NCI-H345 treated with DMSO at 0.1 percent for 48 hours (cell line): ENCODE measurements around the gene FRMD3.

Source experiments
- DNase-seq: peaks from one replicate; lab custom pipeline; 2025; ENCODE audit not compliant: unreplicated experiment; lab: John Stamatoyannopoulos, UW

FRMD3 gene

DNA sequence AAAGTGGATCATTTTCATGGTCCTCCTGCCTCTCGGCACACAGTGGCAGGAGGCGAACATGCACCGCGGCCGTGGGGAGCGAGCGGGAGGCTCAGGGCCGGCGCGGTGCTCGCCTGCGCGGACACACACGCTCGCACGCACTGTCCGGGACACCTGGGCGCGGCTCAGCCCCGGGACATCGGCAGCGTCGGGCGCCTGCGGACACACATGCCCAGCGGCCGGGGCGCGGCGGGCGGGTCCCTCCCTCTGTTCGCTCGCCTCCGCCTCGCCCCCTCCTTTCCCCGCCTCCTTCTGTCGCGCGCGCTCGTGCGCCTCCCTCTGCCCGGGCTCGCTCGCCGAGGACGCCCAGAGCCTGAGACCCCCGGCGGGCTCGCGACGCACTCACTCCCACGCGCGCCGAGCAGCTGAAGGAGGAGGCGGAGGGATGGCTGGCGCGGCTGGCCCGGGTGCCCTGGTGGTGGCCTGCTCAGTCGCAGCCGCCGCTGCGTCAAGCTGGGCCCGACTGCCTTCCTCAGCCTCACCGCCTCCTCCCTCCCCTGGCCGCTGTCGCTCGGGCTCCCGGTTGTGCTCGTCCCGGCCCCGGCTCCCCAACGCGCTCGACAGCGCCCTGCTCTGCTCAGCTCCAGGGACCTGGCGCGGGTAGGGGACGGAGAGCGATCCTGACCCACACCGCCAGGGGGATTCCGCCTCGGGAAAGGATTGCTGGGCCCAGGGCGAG is at the start of gene FRMD3:
Gene FRMD3, minus strand, starts transcription at position 230 of the 718 bp plus-strand sequence. Its CDS starts 170 bp downstream, at position 60.
- peak; percentile 24 for DNase-seq

DNA sequence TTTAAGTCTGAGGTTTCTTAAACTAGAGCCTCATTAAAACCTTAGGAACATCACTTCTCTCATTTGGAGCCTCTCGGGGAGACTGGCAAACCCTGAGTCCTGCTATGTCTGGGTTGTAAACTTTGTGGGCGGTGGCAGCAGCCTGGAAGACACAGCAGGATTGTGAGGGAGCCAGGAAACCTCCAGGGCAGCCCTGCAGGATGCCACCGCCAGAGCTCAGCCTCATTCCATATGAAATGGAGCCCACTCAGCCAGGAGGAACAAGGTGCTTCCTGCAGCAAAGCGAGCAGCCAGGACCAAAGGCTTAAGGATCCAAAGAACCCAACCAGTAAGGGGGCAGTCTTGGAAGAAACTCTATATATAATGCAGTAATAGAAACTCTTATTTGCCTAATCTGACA is 46.8 kb upstream of the FRMD3 start:
- DNase-seq: peak; percentile 17

DNA sequence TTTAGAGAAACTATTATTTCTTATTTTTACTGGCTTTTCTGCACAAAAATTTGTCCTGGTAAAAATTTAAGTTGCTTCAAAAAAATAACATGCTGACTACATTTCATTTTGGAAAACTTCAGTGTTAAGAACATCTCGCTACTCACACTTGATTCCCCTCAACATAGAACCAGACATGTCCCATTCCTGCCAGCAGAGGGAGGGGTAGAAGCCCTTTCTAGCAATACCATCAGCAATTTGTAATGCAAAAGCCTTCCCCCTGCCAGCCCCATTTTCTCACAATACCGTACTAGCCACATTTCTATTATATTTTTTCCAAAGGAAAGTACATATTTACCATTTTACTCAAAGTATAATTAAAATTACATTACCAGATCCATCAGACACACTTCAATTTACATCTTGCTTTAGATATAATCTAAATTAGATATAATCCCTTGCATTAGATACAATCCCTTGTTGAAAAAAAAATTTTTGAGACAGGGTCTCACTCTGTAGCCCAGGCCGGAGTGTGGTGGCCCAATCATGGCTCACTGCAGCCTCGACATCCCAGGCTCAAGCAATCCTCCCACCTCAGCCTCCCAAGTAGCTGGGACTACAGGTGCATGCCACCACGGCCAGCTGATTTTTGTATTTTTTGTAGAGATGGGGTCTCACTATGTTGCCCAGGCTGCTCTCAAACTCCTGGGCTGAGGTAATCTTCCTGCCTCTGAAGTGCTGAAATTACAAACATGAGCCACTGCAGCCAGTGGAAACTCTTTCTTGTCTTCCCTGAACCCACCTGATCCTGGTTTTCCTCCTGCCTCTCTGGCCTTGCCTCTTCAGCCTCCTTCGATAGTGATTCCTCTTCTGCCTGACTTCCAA is 45.2 kb upstream of the FRMD3 start:
- DNase-seq: no peak

DNA sequence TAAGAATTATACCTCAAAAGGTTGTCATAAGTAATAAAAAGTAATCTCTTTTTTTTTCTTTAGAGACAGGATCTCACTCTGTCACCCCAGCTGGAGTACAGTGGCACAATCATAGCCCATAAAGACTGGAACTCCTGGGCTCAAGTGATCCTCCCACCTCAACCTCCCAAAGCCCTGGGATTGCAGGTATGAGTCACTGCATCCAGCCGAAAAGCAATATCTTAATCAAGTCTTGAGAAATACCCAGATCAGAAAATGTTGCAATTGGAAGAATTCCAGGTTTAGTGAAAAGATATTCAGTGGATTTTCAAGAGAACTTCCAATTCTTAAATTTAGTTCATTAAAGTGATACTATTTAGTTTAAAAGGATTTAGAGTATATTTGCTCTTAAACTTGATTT is 43.8 kb upstream of the FRMD3 start:
- DNase-seq: no peak

DNA sequence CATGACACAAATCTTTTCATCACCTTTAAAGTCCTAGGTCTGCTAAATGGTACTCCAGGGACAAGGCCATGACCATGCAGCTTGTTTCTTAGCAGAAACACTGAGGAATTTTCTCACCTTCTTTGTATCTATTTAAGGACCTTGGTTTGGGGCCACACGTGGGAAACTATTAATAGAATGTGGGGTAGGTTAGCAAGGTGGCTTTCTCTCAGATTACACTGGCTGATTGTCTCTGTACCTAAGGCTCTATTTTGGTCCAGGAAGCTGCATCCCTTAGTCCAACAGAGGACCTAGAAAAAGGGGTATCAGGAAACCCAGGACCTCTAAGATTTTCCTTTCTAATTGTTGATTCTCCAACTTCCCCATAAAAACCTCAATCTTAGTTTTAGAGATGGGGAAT is 36.3 kb upstream of the FRMD3 start:
- DNase-seq: no peak

DNA sequence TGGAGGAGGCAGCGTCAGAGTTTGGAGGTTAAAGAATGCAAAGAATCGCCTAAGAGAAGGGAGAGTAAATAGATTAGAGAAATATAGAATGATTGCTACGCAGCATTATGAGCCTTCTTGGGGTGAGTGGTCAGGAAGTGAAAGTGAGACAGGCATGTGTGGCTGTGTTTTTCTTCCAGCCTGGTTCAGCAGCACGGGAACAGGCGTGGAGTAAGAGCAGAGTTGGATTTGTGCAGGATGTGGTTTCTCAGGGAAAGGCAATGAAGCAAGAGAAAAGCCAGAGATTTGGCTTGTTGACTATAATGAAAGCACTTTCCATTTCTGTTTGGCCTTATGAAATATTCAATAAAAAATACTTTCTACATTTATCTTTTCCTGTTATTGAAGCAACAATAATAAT is 34.3 kb upstream of the FRMD3 start:
- DNase-seq: no peak

GRCh38 chr9:83570359-83570758 is 32.2 kb upstream of the FRMD3 start:
- DNase-seq: no peak

GRCh38 chr9:83569326-83569725 is 31.1 kb upstream of the FRMD3 start:
- DNase-seq: no peak

DNA sequence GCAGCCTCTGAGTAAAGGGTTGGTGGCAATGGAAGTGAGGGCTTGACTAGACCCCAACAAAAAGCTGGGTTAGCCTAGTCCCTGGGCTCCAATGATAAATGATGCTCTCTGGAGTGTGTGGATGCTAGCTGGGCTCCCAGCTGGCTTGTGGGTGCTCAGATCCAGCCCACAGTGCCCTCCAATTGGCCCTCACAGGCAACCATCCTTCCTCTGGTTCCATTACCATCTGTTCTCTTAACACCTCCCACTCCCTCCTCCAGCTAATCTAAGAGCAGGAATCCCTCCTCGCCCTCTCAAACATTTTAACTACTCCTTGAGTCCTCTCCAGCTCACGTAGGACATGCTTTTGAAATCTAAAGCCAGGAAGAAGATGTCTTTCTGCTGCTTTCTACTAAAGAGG is 25.2 kb upstream of the FRMD3 start:
- DNase-seq: no peak

GRCh38 chr9:83560169-83560826 is 22.1 kb upstream of the FRMD3 start:
- DNase-seq: no peak

DNA sequence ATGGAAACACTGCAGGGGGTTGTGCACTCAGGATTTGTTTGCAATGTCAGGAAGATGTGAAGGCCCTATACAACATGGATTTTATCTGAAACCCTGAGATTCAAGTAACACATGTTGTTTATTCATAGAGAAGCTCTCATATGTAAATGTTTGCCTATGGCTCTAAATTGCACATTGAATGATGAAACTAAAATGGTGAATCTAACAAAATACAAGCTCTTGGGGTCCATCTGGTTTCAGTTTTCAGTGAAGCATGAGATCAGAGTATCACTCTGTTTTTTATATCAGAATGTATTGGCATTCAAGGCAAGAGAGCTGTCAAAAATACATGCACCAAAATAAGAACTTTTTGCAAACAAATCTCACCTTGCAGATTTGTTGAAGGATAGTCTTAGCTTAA is 19.6 kb upstream of the FRMD3 start:
- no peak for DNase-seq

DNA sequence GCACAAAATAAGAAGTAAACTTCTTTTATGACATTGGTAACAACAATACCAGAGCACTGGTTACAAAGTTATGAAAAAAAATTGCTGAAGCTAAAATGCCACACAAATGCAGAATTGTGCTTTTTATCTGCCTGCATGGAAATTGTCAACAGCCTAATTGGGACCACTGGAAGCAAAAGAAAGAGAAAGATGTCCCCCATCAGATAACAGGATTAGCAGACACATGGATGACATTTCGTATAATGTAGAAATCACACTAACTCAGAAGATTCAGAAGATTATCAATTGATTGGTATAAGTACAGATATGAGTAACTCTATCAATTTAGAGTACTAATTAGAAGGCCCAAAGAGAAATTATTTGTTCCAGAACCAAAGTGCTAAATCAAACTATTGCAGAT is 19.1 kb upstream of the FRMD3 start:
- no peak for DNase-seq

- no peak for DNase-seq
These were observed 16.1 kb upstream of the FRMD3 start for GRCh38 chr9:83554278-83554677.

- DNase-seq: peak; percentile 20
These were observed 5.9 kb upstream of the FRMD3 start for GRCh38 chr9:83544002-83544698.

GRCh38 chr9:83538890-83539238 is 663 bp upstream of the FRMD3 start:
- no peak for DNase-seq

DNA sequence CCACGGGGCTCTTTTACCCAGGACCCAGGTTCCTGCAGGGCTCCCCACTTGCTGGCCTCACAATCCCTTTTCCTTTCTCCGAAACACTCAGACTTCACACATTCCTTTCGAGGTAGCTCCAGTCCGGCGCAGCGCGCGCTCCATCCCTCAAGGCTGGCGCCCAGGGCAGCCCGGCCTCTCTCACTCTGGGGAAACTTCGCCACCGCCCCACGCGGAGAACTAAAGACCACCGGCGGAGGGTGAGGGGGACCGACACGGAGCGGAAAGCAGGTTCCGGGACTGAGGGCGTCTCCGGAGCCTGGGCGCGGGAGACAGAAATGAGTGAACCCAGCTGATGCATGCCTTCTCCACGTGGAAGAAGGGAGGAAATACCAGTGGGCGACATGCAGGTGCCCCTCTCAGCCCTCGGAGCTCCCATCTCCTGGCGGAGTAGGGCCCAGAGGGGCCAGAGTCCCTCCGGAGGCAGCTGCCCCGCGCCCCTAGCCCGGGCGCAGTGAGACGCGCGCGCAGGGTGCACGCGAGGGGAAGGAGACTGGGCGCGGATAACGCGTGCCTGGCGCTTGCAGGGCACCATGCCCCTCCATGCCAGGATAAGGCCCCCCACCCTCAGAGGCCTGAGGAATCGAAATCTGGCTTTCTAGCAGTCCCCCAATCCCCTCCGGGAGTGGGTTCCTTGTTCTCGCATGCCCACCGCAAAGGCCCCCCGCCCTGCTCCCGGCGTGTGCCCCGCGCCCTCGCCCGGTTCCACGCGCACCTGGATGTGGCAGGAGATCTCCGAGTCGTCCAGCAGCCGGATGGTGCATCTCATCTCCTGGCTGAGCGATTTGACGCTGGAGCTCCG is 650 bp downstream of the FRMD3 start:
- no peak for DNase-seq

- DNase-seq: no peak
These were observed 1.9 kb downstream of the FRMD3 start for GRCh38 chr9:83536332-83536731.

GRCh38 chr9:83535736-83536135 is 2.5 kb downstream of the FRMD3 start:
- DNase-seq: no peak

DNA sequence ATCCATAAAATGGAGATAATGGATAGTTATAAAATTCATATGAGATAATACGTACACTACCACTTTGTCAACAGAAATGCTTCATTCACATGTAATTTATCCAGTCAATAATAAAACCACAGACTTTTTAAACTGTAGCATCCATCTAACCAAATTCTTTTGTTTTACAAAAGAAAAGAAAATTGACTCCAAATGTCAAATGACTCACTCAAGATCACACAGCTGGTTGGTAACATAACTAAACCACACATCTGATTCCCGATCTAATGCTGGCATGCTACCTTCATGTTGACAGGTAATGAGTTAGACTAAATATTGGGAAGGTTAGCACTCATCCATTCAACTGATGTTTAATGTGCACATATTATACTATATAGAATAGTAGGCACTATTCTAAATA is 4.9 kb downstream of the FRMD3 start:
- no peak for DNase-seq

DNA sequence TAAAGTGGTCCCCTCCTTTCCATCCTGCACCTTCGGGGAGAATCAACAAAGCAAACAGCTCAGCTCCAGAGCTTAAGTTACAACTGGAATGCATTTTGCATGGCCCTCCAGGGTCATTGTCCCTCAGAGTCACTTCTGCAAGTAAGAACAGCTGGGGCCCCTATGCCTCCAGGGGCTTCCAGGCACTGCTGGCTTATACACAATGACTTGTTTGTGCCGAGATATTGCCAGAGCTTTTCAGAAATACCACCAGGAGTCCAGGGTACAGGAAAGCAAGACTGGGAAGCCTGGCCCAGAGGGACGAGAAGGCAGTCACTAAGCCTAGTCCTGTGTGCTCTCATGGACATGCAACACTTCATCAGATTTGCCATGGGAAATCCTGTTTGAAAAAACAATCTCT is 11.3 kb downstream of the FRMD3 start:
- DNase-seq: no peak

- DNase-seq: no peak
These were observed 12.0 kb downstream of the FRMD3 start for GRCh38 chr9:83526211-83526610.
